Stimulated activated naive CD8-positive, alpha-beta T cell treated with anti-CD3 and anti-CD28 coated beads, Interleukin-15, Interleukin-2, amounts not matched to agents 100 U/mL and 50 U/mL, for 24 hours (primary cell): ENCODE measurements around the gene ASPG.

Experiments
- ATAC-seq: fragments of 150-1000 bp; cut with Tn5 transposase; one replicate; pipeline ENCODE4 v1.10.0; 2021
- DNase-seq: peaks from one replicate; pipeline ENCODE4 v3.0.0; 2021

Gene ASPG

GRCh38 chr14:104093366-104094055 is 8.0 kb downstream of the ASPG start:
- no peak for DNase-seq
- no peak for ATAC-seq

- ATAC-seq, result peak; percentile 4
- no peak for DNase-seq
Observed at GRCh38 chr14:104094056-104094708, 8.7 kb downstream of the ASPG start.

GRCh38 chr14:104094709-104095425 is 9.4 kb downstream of the ASPG start:
- peak; percentile 51 for ATAC-seq

GRCh38 chr14:104095426-104096310 is 10.2 kb downstream of the ASPG start:
- no peak for DNase-seq
- ATAC-seq, result no peak

More at GRCh38 chr14:104094709-104095425, 9.4 kb downstream of the ASPG start:
- DNase-seq, result peak; percentile 84

- ATAC-seq, result no peak
- no peak for DNase-seq
Observed at GRCh38 chr14:104096318-104096717, 10.8 kb downstream of the ASPG start.

GRCh38 chr14:104096751-104097700 is 11.5 kb downstream of the ASPG start:
- ATAC-seq (no peak), DNase-seq (no peak)

GRCh38 chr14:104098272-104099095 is 13.0 kb downstream of the ASPG start:
- no peak for DNase-seq
- ATAC-seq, result no peak

GRCh38 chr14:104099096-104100041 is 13.9 kb downstream of the ASPG start:
- no peak for ATAC-seq
- DNase-seq, result no peak

GRCh38 chr14:104100171-104101085 is 14.9 kb downstream of the ASPG start:
- no peak for ATAC-seq
- DNase-seq, result no peak

GRCh38 chr14:104101086-104101621 is 15.7 kb downstream of the ASPG start:
- no peak for ATAC-seq
- DNase-seq, result no peak

- no peak for ATAC-seq
- DNase-seq, result no peak
Observed at GRCh38 chr14:104101651-104102281, 16.3 kb downstream of the ASPG start.

GRCh38 chr14:104102282-104102914 is 16.9 kb downstream of the ASPG start:
- DNase-seq, result no peak
- ATAC-seq, result no peak

GRCh38 chr14:104103061-104103445 is 17.6 kb downstream of the ASPG start:
- DNase-seq (no peak), ATAC-seq (no peak)

- ATAC-seq, result no peak
Observed at GRCh38 chr14:104103446-104104075, 18.1 kb downstream of the ASPG start.

GRCh38 chr14:104104076-104104901 is 18.8 kb downstream of the ASPG start:
- DNase-seq, result peak; percentile 1

More at GRCh38 chr14:104103446-104104075, 18.1 kb downstream of the ASPG start:
- peak; percentile 1 for DNase-seq

More at GRCh38 chr14:104104076-104104901, 18.8 kb downstream of the ASPG start:
- ATAC-seq, result no peak
